Measurements from ENCODE around the gene SYCN. TPM values are rescaled to one million over a fixed set of nuclear protein-coding genes. Genes with fewer than 3 reads are reported as not detected.

The SYCN gene
- total and polyA plus RNA-seq, 4 donors: 0.18 TPM; not detected in 3

DNA sequence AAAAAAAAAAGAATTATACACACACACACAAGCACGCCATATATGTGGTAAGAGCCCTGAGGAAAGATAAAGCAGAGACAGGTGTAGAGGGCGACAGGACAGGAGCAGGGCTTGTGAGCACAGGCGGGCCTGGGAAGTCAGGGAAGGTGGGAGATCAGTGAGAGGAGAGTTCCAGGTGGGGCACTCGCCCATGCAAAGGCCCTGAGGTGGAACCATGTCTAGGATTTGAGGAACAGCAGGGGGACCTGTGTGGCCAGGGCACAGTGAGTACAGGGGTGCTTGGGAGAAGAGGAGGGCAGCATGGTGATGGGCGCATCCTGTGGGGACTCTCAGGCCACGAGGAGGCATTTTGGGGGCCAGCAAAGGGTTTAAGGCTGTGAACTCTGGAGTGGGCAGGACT lies 39.8 kb downstream of the SYCN start:
- WGBS, 2 donors: 94% methylated on average over 6 of the region's 6 CpGs
- no peak overlapping the region for H3K4me3 ChIP-seq
- no peak for ATAC-seq (ENCODE audit: insufficient read depth, low FRiP score)
- no peak overlapping the region for H3K9ac ChIP-seq (ENCODE audit: insufficient read depth in 1 of 2, low read length in 2 of 2)
- H3K4me1 ChIP-seq (ENCODE audit: control insufficient read depth in 5 of 5, insufficient read depth in 5 of 5, low read length in 5 of 5): peaks cover 2 to 52% (median 27%) of the 10 kb centered on the region in 5 donors
- DNase-seq: no peak
- H3K36me3 ChIP-seq (ENCODE audit: control insufficient read depth in 4 of 4, insufficient read depth in 4 of 4, low read length in 4 of 4): peaks cover 0 to 5% (median 0%) of the 10 kb centered on the region in 4 donors
- TF ChIP-seq, protein P1, sequence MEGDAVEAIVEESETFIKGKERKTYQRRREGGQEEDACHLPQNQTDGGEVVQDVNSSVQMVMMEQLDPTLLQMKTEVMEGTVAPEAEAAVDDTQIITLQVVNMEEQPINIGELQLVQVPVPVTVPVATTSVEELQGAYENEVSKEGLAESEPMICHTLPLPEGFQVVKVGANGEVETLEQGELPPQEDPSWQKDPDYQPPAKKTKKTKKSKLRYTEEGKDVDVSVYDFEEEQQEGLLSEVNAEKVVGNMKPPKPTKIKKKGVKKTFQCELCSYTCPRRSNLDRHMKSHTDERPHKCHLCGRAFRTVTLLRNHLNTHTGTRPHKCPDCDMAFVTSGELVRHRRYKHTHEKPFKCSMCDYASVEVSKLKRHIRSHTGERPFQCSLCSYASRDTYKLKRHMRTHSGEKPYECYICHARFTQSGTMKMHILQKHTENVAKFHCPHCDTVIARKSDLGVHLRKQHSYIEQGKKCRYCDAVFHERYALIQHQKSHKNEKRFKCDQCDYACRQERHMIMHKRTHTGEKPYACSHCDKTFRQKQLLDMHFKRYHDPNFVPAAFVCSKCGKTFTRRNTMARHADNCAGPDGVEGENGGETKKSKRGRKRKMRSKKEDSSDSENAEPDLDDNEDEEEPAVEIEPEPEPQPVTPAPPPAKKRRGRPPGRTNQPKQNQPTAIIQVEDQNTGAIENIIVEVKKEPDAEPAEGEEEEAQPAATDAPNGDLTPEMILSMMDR (IDR thresholded peaks at IDR 0.05; ENCODE audit: control extremely low read depth, extremely low read depth): no peak
- no peak overlapping the region for H3K27ac ChIP-seq (ENCODE audit: low read depth in 1 of 2, low read length in 1 of 2)
- no peaks in the 10 kb centered on the region for H3K9me3 ChIP-seq (ENCODE audit: control insufficient read depth in 4 of 4, insufficient read depth in 3 of 4, low read length in 3 of 4)
- H3K27me3 ChIP-seq (ENCODE audit: control insufficient read depth in 3 of 3, insufficient read depth in 3 of 3, low read length in 2 of 3): no peaks in the 10 kb centered on the region

- TF ChIP-seq, protein P1 (IDR thresholded peaks at IDR 0.05; ENCODE audit: control extremely low read depth, extremely low read depth): no peak
- Histone ChIP-seq H3K27me3 (ENCODE audit: control insufficient read depth in 3 of 3, insufficient read depth in 3 of 3, low read length in 2 of 3) (no peaks in the 10 kb centered on the region), H3K4me1 (ENCODE audit: control insufficient read depth in 5 of 5, insufficient read depth in 5 of 5, low read length in 5 of 5) (peaks cover 2 to 52% (median 27%) of the 10 kb centered on the region in 5 donors), H3K4me3 (no peak overlapping the region), H3K27ac (ENCODE audit: low read depth in 1 of 2, low read length in 1 of 2) (no peak overlapping the region), H3K9me3 (ENCODE audit: control insufficient read depth in 4 of 4, insufficient read depth in 3 of 4, low read length in 3 of 4) (no peaks in the 10 kb centered on the region), H3K36me3 (ENCODE audit: control insufficient read depth in 4 of 4, insufficient read depth in 4 of 4, low read length in 4 of 4) (peaks cover 0 to under 1% (median 0%) of the 10 kb centered on the region in 4 donors), H3K9ac (ENCODE audit: insufficient read depth in 1 of 2, low read length in 2 of 2) (no peak overlapping the region)
- ATAC-seq (ENCODE audit: insufficient read depth, low FRiP score) (no peak), DNase-seq (no peak)
- 81 to 89% methylated on average over 9 of the region's 9 CpGs for WGBS, 2 donors
Observed at GRCh38 chr19:39163621-39164020, 40.4 kb downstream of the SYCN start.

GRCh38 chr19:39162441-39163043 lies 41.5 kb downstream of the SYCN start:
- Histone ChIP-seq H3K4me1 (ENCODE audit: control insufficient read depth in 5 of 5, insufficient read depth in 5 of 5, low read length in 5 of 5) (peaks cover 4 to 52% (median 26%) of the 10 kb centered on the region in 5 donors), H3K4me3 (no peak overlapping the region), H3K9me3 (ENCODE audit: control insufficient read depth in 4 of 4, insufficient read depth in 3 of 4, low read length in 3 of 4) (no peaks in the 10 kb centered on the region), H3K36me3 (ENCODE audit: control insufficient read depth in 4 of 4, insufficient read depth in 4 of 4, low read length in 4 of 4) (no peaks in the 10 kb centered on the region), H3K27me3 (ENCODE audit: control insufficient read depth in 3 of 3, insufficient read depth in 3 of 3, low read length in 2 of 3) (no peaks in the 10 kb centered on the region), H3K27ac (ENCODE audit: low read depth in 1 of 2, low read length in 1 of 2) (peak overlapping the region in 1 of 2 donors; percentile 28), H3K9ac (ENCODE audit: insufficient read depth in 1 of 2, low read length in 2 of 2) (no peak overlapping the region)
- TF ChIP-seq, protein P1 (IDR thresholded peaks at IDR 0.05; ENCODE audit: control extremely low read depth, extremely low read depth): no peak
- WGBS, 2 donors: 84 to 85% methylated on average over 15 of the region's 15 CpGs
- ATAC-seq (ENCODE audit: insufficient read depth, low FRiP score): no peak
- DNase-seq: no peak

Measured in lung (tissue), 12 donors.